Pancreas (tissue), 10 donors: ENCODE data around the gene TOX4. TPM values are rescaled to one million over a fixed set of nuclear protein-coding genes. Genes with fewer than 3 reads are reported as not detected.

Source experiments
- ATAC-seq, 4 donors: fragments of 200-7000 bp; cut with Tn5 transposase; one replicate each; pipeline versions ENCODE4 v1.8.0 to v1.9.1; 2020; ENCODE audit warnings: mild to moderate bottlenecking in 4 of 4, moderate library complexity in 4 of 4
- DNase-seq, 6 donors: peaks; one replicate each; pipeline ENCODE4 v3.0.0-alpha.2; 2020
- FAIRE-seq: peaks from 2 replicates; lab custom pipeline; 2012; peaks lifted over from hg19 to GRCh38; lab: Jason Lieb, UNC
- H3K27ac ChIP-seq, 4 donors: fragments of 200-600 bp; sonication (generic); 1 replicate in 3 of 4; 2 replicates in 1 of 4; pipeline versions ENCODE4 v1.5.0 to v1.8.0; 2020
- H3K27me3 ChIP-seq, 4 donors: fragments of 200-600 bp; one replicate each; pipeline ENCODE4 v1.8.0; 2021
- H3K36me3 ChIP-seq, 3 donors: fragments of 200-600 bp; sonication (generic) in 1 of 3; one replicate each; pipeline versions ENCODE4 v1.5.0 to v1.8.0; 2020 to 2021
- H3K4me1 ChIP-seq, 3 donors: fragments of 200-600 bp; one replicate each; pipeline ENCODE4 v1.8.0; 2021
- H3K4me3 ChIP-seq, 4 donors: fragments of 200-600 bp; sonication (generic) in 2 of 4; one replicate each; pipeline versions ENCODE4 v1.5.0 to v1.8.0; 2020 to 2021
- H3K9me3 ChIP-seq, 4 donors: fragments of 200-600 bp; one replicate each; pipeline ENCODE4 v1.8.0; 2021
- WGBS, 2 donors: extraction: QIAGEN DNeasy Blood & Tissue Kit; methylation state at CpG; one replicate each; pipeline ENCODE4 v1.1.7; 2013; 5-methylcytosine and 5-hydroxymethylcytosine counted together
- intact Hi-C, 3 donors: fragments of 100-400 bp; cut with DNase I; formaldehyde crosslinking; loops; one replicate each; pipeline versions ENCODE4 v1.11.1 to v1.14.2; 2022
- polyA plus RNA-seq, 2 donors: library from polyadenylated mRNA; stranded (reverse); fragments of 200-250 nt; gene quantifications; one replicate each; pipeline ENCODE4 v1.2.3, GENCODE V29; 2013
- total RNA-seq, 6 donors: library from RNA; stranded (reverse); fragmentation: NEBNext Ultra II Directional in 4 of 6; extraction: Animal tissue kit (Norgen Biotek cat#: 25700) in 4 of 6; gene quantifications; one replicate each; pipeline versions ENCODE4 v1.2.1 to v1.2.4, GENCODE V29; 2021 to 2023
- TF ChIP-seq, protein P1 (sequence below), 4 donors: fragments of 200-600 bp; sonication (generic) in 3 of 4; IDR thresholded peaks; one replicate each; pipeline versions ENCODE4 v1.5.0 to v1.8.0; 2021; ENCODE audit warnings: antibody characterized with exemption in 4 of 4
- donor health status: healthy with polysubstance abuse.
- donor health status: DM: no; HTN: no; CAD: no; lungs with moderate emphysema.
- donor health status: DM: no; HTN: no; CAD: no.
- donor health status: control.
- donor health status: control.
- donor health status: Bipolar disorder and iron deficiency.
- donor health status: DM: yes; HTN: yes; CAD: no.
- donor health status: DM: no; HTN: no; CAD: no.
- donor health status: DM: no; HTN: no; CAD: no.
- donor health status: DM: yes; HTN: yes; CAD: no.

Gene TOX4
- 10 to 100 TPM; 33.7 to 39.7 (median 37.6) TPM for total RNA-seq
- polyA plus RNA-seq: 10 to 100 TPM; 13.2 to 14.7 TPM

DNA sequence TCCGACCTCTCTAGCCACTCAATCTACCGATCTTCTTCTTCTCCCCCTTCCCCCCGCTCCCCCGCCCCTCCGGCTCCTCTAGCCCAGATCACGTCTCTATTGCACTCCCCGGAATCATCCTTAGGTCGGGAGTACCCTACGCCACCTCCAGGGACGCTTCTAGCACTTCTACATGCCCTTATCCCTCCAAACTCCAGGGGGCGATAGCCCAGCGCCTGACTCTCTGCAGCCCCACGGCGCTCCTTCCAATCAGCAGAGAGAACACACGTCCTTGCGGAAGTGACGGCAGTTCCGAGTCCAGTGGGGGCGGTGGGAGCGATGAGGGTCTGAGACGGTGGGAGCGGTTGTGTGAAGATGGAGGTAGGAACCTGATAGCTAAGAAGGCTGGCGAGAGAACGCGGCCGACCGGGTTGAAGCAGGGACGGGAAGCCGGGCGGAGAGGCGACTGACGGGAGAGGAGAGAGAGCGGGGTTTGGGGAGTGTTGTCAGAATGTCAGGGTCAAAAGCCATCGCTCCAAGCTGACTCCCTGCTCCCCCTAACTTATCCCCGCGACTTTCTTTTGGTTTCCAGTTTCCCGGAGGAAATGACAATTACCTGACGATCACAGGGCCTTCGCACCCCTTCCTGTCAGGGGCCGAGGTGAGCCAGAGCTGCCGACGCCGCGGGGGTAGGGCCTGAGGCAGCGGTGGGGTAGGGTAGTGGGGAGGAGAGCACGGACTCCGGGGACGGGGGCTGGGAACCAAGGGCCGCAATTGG, at the start of gene TOX4, which contains the start of gene RAB2B:
Gene TOX4 (plus strand): TSS at position 271 of the 757 bp plus-strand sequence. CDS start 84 bp downstream, at position 355.
Gene RAB2B (minus strand): TSS at position 35 of the 757 bp plus-strand sequence. CDS start 87 bp downstream, outside the sequence.
- Histone ChIP-seq H3K36me3 (no peaks in the 10 kb centered on the region), H3K4me1 (peaks cover 5 to 17% (median 7%) of the 10 kb centered on the region in 3 donors), H3K9me3 (no peaks in the 10 kb centered on the region), H3K4me3 (peak within 1 kb of the TSS; percentile 70 to 86 (median 80)), H3K27me3 (no peaks in the 10 kb centered on the region), H3K27ac (peak within 1 kb of the TSS; percentile 66 to 85 (median 77))
- TF ChIP-seq, protein P1, sequence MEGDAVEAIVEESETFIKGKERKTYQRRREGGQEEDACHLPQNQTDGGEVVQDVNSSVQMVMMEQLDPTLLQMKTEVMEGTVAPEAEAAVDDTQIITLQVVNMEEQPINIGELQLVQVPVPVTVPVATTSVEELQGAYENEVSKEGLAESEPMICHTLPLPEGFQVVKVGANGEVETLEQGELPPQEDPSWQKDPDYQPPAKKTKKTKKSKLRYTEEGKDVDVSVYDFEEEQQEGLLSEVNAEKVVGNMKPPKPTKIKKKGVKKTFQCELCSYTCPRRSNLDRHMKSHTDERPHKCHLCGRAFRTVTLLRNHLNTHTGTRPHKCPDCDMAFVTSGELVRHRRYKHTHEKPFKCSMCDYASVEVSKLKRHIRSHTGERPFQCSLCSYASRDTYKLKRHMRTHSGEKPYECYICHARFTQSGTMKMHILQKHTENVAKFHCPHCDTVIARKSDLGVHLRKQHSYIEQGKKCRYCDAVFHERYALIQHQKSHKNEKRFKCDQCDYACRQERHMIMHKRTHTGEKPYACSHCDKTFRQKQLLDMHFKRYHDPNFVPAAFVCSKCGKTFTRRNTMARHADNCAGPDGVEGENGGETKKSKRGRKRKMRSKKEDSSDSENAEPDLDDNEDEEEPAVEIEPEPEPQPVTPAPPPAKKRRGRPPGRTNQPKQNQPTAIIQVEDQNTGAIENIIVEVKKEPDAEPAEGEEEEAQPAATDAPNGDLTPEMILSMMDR (IDR thresholded peaks at IDR 0.05): peak; percentile 84 to 97 (median 96)
- intact Hi-C loops: no loop called here
- FAIRE-seq (peak; percentile 90), ATAC-seq (peak; percentile 96 to 99 (median 96)), DNase-seq (peak; percentile 88 to 98 (median 96))
- 1% methylated on average over 49 of the region's 49 CpGs for WGBS, 2 donors

GRCh38 chr14:21428930-21429329, 48.1 kb upstream of the TOX4 start:
- Histone ChIP-seq H3K27ac (no peak overlapping the region), H3K9me3 (no peaks in the 10 kb centered on the region), H3K36me3 (peaks cover 0 to 25% (median 23%) of the 10 kb centered on the region in 3 donors), H3K4me1 (peaks cover 0 to 3% (median 0%) of the 10 kb centered on the region in 3 donors), H3K4me3 (no peak overlapping the region), H3K27me3 (no peaks in the 10 kb centered on the region)
- peak; percentile 58 to 87 (median 72) for DNase-seq
- WGBS, 2 donors: 27 to 39% methylated on average over 4 of the region's 4 CpGs
- peak; percentile 69 to 95 (median 88) for ATAC-seq
- TF ChIP-seq, protein P1 (IDR thresholded peaks at IDR 0.05): no peak
- FAIRE-seq: no peak
- intact Hi-C loops: no loop called here

DNA sequence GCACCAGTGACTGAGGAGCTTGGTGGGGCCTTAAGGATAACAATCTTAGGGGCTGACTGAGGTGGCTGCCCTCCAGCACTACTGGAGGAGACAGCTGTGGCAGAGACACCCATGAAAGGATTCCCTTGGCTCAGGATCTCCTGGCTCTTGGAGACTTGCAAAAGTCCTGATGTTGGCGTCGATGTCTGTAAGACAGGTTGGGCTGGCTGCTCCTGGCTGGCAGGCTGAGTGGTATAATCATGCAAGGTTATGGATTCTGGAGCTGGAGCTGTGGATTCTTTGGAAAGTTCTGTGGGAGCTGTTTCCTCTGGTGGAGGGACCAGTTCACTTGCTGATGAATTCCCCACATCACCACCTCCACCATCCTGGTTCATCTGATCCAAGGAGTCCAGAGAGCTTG, 45.9 kb upstream of the TOX4 start:
- H3K27ac ChIP-seq: no peak overlapping the region
- FAIRE-seq (no peak), DNase-seq (no peak), ATAC-seq (no peak)
- TF ChIP-seq, protein P1 (IDR thresholded peaks at IDR 0.05): no peak
- WGBS, 2 donors: 83 to 95% methylated on average over 2 of the region's 2 CpGs
- no peaks in the 10 kb centered on the region for H3K9me3 ChIP-seq
- intact Hi-C loops: no loop called here
- H3K27me3 ChIP-seq: no peaks in the 10 kb centered on the region
- peaks cover 0 to 7% (median 5%) of the 10 kb centered on the region in 3 donors for H3K4me1 ChIP-seq
- no peak overlapping the region for H3K4me3 ChIP-seq
- peaks cover 0 to 19% (median 7%) of the 10 kb centered on the region in 3 donors for H3K36me3 ChIP-seq

GRCh38 chr14:21436567-21437062, 40.4 kb upstream of the TOX4 start:
- peak; percentile 23 to 40 (median 32) for ATAC-seq
- TF ChIP-seq, protein P1 (IDR thresholded peaks at IDR 0.05): no peak
- H3K27ac ChIP-seq: peak overlapping the region; percentile 40 to 89 (median 74)
- H3K36me3 ChIP-seq: no peaks in the 10 kb centered on the region
- intact Hi-C loops: no loop called here
- H3K27me3 ChIP-seq: no peaks in the 10 kb centered on the region
- no peaks in the 10 kb centered on the region for H3K9me3 ChIP-seq
- peak overlapping the region; percentile 58 to 94 (median 72) for H3K4me3 ChIP-seq
- peaks cover 4 to 8% (median 7%) of the 10 kb centered on the region in 3 donors for H3K4me1 ChIP-seq
- FAIRE-seq: no peak
- WGBS, 2 donors: 1 to 2% methylated on average over 11 of the region's 11 CpGs
- DNase-seq: no peak
